KG1 (cell line): Measurements from ENCODE around the gene PLXNA4.

Experiments
- DNase-seq: peaks from one replicate; lab custom pipeline; 2025; lab: John Stamatoyannopoulos, UW

Gene PLXNA4

DNA sequence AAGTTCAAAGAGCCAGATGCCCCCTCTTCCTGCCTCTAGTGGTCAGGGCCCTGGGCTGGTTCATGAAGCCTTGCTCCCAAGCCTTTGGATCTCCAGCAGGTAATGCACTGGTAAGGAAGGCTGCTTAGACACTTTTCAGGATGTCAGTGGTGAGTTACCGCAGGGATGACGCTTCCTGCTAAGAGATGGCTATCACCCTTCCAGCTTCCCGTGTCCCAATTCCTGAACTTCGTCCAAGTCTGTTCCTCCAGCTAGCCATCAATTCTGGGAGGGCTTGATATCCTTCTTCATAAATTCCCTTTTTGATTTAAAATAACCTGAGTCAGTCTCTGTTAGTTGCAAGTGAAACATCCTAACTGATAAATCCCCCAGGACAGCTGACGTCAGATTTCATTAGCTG is 221.2 kb downstream of the PLXNA4 start:
- no peak for DNase-seq

DNA sequence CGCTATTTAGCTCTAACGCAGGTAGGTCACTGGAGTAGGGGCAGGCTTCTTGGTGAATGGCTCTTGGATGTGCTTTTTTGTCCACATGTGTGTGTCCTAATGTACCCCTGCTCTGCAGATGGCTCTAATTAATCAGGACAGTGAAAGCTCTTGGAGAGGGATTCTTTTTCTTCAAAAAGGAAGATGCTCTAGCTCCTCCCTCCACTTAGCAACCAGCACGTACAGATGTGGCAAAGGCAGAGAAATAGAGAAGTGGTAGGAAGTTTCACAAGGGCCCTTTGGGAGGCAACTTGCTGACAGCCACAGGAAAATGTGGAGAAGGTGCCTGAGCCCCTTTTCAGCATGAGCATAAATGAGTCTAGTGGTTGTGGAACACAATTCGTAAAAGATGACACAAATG is 221.7 kb downstream of the PLXNA4 start:
- DNase-seq = no peak

DNA sequence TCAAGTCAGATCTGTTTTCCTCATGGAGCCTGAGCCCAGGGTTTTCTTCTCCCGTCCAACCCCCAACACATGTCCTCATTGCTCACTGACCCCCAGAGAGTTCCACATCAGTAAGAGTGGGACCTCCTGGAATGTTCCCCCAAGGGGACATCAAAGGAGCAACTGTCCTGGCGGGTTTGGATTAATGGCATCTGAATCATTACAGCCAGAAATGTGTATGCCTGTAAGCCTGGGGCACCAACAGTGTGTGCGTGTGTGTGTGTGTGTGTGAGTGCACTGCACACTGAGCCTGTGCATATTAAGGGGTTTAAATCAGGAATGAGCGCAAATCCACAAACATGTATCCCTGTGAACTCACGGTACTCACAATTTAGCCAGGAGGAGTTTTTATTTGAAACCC is 222.3 kb downstream of the PLXNA4 start:
- DNase-seq = no peak

DNA sequence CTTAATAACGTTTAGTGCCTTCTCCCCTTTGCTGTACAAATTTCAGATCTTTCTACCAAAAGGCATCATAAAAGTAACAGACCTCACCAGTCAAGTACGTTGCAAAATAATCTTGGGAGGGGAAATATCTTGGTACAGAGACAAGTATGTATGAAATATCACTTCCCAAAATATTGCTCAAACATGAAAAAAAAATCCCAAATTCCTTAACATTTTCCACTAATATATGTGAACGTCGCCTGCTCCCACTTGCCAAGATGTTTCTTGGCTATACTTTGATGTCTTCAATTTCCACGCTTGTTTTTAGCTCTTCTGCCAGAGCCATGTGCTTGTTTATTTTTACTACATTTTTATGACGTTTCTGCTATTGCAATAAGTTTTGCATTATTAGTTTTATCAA is 223.5 kb downstream of the PLXNA4 start:
- no peak for DNase-seq

DNA sequence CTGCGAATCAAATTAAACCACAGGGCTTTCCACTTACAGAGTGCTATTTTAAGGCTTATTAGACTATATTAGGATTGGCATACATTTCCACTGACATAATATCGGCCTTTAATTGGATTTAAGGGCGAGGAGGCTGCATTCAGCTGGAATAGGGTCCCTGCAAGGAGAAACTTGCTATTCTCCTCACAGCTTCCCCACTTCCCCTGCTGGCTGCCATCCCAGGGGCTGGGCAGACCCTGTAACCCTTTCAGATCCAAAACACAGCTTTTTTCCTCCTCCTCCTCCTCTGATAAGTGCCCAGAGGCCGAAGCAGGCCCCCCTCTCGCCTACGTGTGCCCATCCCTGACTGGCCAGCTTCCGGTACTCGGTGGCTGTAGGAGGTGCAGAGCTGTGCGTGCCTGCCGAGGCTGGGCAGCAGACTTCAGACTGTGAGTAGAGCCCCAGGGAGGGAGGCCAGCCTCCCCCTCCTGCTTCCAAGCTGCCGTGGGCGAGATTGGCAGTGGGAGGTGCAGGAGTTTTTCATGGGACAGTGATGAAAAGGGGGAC is 224.2 kb downstream of the PLXNA4 start:
- DNase-seq = no peak

DNA sequence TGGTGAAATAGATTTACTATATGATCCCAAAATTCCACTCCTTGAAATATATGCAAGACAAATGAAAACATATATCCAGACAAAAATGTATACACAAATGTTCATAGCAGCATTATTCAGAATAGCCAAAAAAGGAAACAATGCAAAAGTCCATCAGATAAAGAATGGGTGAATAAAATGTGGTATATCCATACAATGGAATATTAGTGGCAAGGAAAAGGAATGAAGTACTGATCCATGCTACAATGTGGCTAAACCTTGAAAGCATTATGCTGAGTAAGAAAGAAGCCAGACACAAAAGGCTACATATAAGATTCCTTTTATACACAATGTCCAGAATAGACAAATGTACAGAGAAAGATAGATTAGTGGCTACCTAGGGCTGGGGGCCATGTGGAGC is 225.5 kb downstream of the PLXNA4 start:
- no peak for DNase-seq

DNA sequence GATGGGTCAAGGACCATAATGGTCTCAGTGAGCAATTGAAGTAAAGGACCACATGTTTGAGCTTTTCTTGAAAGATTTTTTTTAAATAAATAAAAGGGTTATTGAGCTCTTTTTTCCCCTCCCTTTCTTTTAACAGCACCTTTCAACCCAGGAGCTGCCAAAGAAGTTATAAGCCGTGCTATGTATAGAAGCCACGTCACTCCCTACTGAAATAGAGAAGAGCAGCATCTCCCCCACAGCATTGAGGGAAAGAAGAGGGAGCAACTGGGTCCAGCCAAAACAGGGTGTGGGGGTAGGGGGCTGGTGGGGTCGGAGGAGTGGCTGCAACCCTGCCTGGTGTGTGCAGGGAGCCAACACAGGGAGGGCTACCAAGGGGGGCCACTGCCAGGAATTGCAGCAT is 227.2 kb downstream of the PLXNA4 start:
- no peak for DNase-seq

DNA sequence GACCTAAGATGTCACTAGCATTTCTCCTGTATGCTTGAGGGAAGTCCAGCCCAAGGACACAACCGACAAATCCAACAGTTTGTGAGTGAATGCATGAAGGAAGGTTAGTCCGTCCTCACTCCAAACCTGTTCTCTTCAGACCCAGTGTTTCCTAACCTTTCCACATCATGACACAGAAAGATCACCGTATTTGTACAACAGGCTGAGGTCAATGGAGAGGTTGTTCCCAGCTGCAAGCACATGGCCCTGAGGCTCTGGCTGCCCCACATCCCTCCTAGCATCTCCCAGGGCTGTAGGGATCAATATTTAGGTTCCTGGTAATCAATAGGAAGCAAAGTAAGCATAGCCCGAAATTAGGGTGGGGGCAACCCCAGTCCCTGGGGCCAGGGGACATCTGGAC is 227.9 kb downstream of the PLXNA4 start:
- no peak for DNase-seq

DNA sequence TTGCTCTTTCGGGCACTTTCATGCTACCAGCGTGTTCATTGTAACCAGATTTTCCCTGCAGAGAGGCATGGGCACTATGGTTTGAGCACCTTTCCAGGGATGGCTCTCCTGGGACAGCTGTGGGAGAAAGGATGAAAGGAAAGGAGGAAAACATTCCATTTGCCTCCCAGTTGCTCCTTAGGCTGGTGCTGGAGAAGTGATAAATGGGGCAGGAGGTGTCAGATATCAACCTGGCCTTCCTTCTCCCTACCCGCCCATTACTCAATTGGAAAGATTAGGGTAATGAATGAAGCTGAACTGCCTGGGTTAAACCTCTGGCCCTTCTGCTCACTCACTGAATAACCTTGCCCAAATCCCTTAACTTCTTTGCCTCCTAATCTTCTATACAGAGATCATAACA is 228.4 kb downstream of the PLXNA4 start:
- DNase-seq = no peak

DNA sequence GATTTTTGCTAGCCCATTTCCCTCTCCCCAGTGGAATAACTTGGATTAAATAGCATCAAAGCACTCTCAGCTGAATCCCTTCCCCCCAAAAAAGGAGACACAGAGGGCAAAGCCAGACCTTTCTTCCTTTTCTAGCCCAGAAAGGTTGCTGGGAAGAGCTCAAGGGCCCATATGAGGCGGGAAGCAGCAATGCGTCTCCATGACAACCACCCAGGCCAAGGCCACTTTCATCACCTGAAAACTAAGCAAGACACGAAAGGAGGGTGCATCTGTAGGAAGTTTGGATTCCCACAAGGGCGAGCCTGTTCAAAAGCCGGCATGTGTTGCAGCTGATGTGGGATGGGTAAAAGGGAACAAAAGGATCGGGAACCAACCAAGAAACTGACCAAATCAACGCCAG is 229.1 kb downstream of the PLXNA4 start:
- DNase-seq = no peak

DNA sequence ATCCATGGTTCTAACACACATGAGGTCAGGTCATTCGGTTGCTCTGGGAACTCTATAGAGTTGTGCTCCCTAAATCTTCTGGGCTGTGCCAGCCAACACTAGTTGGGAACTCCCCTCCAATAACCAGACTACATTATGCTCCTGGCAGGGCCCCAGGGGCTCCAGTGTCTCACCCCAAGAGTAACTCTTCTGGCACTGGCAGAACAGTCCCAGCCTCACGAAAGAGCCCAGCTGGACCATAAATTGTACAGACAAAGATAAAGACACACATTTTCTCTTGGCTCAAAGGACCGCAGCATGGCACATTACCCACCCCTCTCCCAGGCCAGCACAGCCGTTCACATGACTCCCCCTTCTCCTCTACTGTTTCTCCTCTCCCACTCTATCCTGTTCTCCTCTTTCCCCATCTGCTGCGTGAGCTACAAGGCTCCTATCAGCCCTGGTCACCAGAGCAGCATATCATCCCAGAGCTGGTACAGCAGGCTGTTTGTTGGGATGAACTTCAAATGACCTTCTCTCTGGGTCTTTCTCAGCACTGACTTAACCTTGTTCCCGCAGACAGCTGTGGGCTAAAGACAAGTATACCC is 230.6 kb downstream of the PLXNA4 start:
- DNase-seq = no peak

DNA sequence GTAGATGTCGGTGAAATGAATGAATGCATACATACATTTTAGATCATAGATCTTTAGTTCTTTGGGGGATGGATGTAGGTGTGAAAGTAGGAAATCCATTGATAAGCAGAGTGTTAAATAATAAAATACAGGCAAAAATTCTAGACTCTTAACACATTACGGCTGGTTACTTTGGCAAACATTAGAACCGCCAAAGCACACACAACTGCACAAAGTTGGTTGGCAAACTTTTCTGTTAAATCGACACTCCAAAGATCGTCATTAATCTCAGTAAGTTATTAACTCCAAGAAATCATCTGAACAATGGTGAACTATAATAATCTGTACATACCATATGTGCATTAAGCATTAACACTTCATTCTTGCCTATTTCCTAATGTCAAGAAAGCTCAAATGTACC is 231.2 kb downstream of the PLXNA4 start:
- no peak for DNase-seq

DNA sequence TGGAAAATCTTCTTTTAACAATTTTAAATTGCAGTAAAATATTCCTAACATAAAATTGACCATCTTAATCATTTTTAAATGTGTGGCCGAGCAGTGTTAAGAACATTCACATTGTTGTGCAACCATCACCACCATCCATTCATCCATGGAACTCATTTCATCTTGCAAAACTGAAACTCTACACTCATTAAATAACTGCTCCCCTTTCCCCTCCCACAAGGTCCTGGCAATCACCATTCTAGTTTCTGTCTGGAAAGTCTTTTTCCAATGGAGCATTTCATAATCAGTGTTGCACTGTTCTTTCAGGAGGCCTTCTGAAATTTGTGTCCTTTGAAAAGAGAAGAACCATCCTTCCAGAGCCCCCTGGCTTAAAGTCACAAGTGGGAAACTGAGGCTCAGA is 233.1 kb downstream of the PLXNA4 start:
- no peak for DNase-seq

DNA sequence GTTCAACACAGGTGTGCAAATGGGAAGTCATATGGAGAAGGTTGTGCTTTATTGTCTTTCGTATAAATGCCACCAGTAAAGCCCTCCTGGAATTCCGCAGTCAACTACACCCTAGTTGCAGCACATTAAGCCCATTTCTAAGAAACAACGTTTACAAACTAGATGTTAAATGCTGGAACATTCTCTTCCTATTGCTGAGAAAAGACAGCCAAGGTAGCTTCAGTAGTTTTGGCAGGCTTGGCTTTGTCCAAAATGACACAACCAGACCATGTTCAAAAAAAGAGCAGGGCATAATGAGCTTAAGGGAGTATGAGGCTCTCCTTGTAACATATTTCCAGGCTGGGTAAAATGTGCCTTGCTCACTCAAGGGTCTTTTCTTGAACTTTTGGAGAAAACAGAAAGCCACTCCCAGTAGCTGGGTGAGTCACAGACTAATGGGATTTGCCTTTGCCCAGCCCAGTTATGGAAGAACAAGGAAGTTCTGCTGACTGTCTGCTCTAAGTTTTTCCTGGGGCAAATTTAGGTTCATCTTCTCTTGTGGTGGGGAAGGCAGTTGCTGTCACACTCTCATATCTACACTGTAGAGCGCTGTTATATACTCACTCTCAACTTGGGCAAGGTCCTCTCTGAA is 238.7 kb downstream of the PLXNA4 start:
- no peak for DNase-seq

DNA sequence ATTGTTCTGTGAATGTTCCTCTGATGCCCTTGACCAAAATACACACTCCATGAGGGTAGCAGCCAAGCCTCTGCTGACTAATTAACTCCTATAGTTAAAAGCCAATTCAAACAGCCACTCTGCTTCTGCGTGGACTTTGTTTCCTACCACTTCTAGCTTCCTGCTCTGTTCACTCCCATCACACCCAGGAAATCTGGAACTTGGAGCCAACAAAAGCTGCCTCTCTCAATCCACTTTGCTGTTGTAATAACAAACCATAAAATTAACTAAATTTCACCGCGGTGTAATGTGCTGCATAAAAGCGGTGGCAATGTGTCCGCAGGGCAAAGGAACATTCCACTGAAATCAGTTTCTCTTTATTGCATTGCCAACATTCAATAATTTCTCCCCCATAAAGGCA is 239.5 kb downstream of the PLXNA4 start:
- no peak for DNase-seq

DNA sequence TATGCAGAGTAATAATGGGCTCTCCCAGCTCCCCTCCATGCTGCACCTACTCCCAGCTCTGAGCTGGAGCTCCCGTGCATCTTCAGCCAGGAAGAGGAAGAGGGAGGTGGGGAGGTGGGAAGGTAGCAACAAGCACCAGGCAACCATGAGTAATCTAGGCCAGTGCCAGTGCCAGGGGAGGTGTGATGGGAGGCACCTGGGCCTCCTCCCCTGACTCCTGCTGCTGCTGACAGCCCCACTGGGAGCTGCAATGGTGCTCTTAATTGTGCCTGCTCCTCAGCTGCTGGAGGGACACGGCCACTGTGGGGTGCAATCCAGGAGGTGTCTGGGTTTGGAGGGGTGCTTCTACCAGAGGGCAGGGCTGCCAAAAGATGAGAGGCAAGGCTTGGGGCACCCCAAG is 243.0 kb downstream of the PLXNA4 start:
- no peak for DNase-seq

DNA sequence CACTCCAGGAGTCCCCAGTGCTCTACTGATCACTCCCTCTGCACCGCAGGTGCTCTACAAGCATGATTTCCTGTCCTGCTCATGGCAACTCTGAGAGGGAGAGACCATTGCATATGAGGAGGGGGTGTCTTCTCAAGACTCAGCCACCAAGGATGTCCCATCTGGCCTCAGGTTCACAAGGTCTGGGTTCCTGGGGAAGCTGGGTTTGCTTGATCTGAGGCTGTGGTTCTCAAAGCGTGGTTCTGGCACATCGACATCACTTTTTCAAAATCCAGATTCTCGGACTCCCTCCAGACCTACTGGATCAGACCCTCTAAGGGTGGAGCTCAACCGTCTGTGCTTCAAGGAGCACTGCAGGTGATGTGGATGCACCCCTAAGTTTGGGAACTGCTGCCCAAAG is 247.5 kb downstream of the PLXNA4 start:
- DNase-seq = no peak

DNA sequence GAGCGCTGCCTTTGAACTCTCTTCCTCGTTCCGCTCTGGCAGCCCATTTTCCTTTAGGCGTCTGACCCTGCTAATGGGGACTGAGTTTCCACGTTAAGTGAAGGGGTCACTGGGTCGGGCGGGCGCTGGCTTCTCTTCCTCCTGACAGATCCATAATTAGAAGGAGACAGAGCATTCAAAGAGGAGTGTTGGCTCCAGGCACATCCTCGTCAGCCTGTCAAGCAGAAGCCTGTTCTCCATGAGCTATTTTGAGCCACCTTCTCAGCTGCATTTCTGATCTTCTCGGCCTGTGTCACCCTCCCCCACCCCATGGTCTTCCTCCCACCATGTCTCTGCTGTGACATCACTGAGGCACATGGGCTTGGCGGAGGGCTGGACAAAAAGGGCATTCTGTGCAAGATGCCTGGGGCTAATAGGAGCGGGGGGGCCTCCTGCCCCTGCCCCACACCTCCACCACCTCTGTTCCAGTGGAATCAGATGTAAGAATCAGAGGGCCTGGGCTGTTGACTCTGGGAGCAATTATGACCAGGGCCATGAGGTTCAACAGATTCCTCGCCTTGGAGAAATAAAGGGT is 248.1 kb downstream of the PLXNA4 start:
- DNase-seq = no peak

DNA sequence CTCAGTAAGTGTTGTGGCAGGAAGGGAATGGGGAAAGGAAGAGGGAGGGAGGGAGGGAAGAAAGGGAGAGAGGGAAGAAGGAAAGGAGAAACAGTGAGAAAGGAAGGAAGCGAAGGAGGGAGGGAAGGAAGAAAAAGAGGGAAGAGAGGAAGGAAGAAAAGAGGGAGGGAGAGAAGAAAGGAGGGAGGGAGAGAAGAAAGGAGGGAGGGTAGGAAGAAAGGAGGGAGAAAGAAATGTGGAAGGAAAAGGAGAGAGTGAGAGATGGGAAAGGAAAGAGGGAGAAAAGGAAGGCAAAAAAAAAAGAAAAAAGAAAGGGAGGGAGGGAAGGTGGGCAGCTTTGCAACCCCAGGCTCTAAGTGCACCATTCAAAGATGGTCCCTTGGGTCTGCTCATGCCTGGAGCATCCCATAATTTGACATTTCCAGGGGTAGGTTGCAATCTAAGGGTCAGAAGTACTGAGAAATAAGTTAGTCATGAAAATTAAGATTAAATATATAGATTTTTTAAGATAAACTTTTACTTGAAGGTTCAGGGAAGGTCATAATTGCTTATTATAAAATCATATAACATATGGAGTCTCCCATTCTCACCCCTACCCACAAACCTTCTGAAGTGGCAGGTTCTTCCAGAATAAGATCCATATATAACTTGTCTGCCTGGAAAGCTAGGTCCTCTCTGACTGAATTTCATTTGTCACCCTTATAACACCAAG is 249.2 kb downstream of the PLXNA4 start:
- no peak for DNase-seq

DNA sequence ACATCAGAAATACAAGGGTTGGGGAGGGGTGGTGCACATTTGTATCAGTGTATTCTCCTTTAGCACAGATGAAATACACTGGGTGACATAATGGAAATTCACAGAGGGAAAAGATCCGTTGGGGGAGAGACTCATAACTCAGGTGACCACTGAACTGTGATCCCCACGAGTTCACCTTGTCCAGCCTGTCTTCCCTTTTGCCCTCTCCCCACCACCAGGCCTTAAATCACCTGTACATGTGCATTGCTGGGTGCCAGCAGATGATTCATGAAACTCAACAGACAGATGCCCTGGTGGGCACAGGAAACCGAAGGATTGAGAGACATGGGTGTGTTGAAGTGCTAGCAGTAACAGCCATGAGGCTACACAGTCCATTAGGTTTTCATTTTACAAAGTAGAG is 253.3 kb downstream of the PLXNA4 start:
- DNase-seq = no peak

DNA sequence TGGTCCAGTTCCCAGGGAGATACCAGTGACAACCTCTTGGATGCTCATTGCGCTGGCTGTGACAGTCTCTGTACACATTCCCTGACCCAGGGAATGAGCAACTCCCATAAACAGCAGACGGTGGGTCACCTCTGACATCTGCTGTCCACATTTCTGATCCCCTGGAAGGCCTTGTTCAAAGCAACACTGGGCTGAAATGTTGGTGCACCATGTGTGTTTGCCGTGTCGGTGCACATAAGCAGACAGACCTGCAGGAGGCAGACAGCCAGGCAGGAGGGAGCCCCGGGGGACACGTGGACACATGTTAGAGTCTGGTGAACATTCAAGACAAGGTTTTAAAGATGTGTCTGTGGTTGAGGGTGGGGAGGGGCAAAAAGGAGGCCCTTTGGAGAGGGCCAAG is 254.9 kb downstream of the PLXNA4 start:
- no peak for DNase-seq

DNA sequence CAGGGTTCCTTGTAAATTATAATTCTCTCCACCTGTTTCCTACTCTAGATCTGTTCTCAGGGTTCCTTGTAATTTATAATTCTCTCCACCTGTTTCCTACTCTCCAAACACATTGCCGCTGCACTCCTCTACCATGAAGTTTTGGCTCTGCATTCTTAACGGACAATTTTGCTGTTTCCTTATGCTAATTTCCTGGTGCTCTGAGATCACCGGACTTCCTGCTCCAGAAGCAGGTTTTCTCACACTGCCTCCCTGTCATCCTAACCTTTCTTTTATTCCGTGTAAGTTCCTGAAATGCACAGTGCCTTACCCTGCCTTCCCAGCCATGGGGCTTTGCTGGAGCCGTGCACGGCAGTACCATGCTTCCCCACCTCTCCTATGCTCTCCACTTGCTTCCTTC is 256.8 kb downstream of the PLXNA4 start:
- DNase-seq = no peak
